ENCODE results near the gene EN1.

The EN1 gene

DNA sequence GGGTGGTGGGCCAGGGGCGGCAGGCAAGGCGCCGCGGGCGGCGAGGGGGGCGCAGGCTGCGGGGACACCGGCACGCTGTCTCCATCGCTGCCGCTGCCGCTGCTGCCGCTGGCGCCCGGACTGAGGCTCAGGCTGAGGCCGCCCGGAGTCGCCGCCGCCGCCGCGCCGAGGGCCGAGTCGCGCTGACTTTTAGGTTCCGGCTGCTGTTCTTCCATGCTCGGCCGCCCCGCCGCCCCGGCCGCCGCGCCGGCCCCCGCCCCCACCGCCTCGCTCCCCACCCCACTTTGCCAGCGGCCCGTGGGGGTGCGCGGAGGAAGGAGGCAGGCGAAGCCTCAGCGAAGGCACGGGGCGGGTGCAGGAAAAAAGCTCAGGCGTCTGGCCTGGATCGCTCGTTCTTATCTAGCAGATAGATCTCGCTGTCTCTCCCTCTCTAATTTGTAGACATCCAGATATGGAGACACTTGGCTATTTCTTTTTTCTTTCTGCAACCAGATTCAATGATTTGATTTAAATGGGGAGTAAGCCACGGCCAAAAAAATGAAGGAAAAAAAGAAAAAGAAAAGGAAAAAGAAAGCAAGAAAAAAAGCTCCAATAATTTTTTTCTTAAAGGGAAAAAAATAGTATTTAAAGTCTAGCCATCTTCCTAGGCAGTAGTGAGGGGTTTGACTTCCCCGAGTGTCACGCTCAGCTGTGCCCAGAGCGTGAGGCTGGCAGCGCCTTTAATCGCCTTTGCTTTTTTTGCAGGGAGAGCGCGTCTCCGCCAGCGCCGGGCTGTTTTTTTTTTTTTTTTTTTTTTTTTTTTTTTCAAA lies at the start of gene EN1:
Gene EN1, minus strand, starts transcription at position 696 of the 809 bp plus-strand sequence. Its CDS starts 481 bp downstream, at position 215.
- DNase-seq (ENCODE audit: low spot score), result no peak

DNA sequence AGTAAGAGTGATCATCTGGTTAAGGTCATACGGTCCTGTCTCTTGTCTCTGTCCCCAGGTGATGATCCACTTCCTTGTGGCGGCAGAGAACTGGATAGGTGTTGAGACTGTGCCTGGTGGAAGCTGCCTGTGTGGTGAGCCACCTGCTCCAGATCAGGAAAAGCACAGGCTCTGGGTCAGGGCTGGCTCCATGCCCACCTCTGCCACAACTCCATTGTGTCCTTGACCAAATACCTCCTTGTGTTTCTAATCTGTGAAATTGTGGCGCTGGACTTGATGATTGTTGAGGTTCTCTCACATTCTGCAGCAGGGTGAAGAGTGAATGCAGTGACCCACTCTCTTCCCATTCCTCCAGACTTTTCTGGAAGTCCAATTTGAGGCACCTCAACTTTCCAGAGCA lies 45.7 kb upstream of the EN1 start:
- DNase-seq (ENCODE audit: low spot score), result no peak

DNA sequence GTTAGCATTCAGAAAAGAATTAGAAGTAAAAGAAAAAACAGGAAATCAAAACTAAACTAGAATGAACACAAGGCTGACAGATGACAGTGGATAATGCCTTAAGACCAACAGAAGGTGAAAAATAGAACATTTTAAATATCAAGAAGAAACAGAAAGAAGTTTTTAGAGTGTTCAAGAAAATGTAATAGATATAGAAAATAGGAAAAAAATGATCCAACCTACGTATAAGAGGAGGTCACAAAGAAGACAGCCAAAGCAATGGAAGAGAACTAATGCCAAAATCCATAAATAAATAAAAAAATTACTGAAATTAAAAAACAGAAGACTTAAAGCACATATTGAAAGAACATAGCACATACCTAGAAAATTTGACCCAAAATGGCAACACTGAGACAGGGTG lies 42.5 kb upstream of the EN1 start:
- no peak for DNase-seq (ENCODE audit: low spot score)

DNA sequence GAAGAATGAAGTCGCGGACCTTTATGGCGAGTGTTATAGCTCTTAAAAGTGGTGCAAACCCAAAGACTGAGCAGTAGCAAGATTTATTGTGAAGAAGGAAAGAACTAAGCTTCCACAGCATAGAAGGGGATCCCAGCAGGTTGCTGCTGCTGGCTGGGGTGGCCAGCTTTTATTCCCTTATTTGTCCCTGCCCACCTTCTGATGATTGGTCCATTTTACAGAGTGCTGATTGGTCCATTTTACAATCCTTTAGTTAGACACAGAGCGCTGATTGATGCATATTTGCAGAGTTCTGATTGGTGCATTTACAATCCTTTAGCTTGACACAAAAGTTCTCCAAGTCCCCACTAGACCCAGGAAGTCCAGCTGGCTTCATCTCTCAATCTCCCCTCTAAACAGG lies 36.3 kb upstream of the EN1 start:
- no peak for DNase-seq (ENCODE audit: low spot score)

DNA sequence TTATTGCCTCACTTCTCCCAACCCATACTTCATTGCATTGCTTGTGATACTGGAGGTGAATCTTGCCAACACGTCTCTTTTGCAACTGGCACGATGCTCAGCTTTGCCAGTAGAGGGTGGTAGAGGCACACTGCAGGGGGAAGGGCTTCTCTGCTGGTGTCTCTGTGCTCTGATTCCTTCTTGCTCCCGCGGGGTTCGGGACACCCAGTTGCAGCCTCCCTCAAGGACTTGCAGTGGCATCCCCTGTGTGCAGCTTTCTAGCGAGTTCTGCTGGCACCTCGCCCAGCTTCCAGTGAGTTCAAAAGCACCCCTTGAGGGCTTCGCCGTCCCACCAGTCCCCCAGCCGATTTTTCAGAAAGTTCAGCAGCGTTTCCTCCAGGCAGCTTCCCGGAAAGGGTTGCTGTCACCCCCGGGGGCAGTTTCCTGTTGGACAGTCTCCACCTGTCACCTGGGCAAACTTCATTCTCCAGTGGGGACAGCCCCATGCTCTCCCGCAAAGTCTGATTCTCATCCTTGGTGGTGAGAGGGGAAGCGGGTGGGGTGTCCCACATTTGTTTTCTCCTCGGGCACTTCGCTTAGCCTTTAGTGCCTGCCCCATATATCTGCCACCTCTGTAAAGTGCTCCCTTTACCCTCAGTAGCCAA lies 35.4 kb upstream of the EN1 start:
- DNase-seq (ENCODE audit: low spot score), result peak; percentile 74

DNA sequence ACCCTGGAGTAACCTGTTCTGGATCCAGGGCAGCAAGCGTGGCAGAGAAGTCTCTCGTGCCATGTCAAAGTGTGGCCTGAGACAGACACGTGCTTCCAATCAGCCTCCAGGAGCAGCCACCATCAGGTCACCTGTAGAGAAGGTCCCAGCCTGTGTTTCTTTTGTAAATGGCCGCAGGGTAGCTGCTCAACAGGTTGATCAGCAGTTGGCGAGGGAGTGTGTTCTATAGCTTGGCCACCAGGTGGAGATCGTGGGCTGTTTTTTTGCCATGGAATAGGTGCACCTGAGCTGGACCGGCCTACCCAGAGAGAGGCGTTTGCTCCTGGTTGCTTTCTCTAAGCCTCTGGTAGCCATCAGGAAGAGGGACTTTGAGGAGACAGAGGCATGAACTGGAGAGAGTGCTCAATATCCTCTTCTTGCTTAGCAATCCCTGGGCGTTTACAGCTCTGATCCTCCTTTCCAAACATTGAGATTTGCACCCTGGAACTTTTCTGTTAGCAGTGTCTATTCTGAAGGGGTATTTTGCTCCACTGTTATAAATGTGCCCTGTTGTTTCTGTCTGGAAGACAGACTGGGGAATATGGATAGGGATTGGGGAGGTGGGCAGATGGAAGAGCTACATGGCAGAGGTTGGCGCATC lies 34.2 kb upstream of the EN1 start:
- peak; percentile 79 for DNase-seq (ENCODE audit: low spot score)

DNA sequence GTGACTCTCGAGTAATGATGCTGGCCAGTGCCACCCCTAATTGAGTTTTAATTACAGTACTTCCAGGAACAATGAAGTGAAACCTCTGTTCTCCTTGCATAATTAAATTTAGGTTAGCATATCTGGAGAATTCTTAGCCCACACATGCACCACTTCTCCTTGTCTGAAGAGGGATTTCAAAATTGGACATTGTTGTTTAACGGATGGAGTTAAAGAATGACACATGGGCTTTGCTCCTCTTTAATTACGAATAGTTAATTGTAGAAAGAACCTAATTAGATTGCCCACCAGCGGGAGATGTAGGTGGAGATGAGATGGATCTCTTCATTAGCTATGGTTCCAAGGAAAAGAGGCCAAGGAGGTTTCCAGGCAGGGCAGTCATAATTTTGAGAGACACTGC lies 33.1 kb upstream of the EN1 start:
- no peak for DNase-seq (ENCODE audit: low spot score)

DNA sequence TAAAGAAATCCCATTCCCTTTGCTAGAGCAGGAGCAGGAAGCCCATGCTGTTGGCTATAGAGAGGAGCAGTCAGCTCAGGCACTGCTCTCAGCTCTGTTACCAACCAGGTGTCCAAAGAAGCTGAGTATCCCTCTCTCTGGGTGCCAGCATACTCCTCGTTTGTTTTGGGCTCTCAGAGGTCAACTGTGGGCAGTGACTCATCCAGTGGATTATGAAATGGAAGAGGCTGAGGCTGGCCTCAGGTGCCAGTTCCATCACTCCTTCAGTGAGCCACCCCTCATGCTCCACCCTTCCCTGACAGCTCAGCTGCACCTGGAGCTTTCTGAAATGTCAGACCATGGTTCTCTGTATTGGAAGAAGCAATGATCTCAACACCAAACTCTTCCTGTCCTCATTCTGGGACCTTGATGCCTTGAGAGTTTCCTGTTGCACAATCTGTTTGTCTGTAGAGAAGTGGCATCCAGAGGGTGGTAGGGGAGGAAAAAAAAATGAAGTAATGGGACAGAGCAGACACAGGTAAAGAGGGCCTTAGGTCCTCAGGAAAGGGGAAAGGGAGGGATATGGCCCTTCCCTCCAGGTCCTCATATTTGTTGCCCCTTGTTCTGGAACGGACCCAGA lies 31.2 kb upstream of the EN1 start:
- no peak for DNase-seq (ENCODE audit: low spot score)

DNA sequence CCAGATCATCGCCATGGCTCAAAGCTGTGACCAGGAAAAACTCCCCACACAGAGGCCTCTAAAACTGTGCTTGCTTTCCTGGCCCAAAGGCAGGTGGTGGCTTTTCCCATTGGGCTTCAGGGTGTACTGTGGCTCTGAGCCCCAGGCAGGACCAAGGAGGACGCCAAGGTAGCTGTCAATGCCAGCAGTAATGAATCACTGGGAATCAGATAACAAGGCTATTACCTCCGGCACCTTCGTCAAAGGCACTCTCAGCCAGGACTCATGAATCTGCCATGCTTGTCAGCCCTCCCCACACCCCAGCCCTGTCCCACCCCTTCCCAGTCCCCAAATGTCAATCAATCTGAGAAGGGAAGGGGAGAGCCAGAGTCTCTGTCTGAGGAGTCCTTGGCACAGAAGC lies 27.9 kb upstream of the EN1 start:
- DNase-seq (ENCODE audit: low spot score), result no peak

DNA sequence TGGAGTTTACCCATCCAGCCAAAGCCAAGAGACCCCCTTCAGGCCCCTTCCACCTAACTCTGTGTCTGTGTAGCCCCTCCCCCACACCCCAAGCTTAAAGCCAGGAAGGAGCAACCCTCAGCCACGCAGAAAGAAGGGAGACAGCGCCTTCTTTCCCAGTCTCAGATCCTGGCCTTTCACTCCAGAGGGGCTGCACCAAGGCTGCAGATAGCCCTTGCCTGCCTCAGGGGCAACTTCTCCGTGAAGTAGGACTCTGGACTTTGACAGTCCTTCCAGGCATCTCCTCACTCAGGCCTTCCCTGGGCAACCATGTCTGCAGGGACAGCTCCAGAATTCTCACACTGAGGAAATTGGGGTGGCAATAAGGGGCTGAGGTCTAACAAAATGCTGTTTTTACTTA lies 26.9 kb upstream of the EN1 start:
- no peak for DNase-seq (ENCODE audit: low spot score)

DNA sequence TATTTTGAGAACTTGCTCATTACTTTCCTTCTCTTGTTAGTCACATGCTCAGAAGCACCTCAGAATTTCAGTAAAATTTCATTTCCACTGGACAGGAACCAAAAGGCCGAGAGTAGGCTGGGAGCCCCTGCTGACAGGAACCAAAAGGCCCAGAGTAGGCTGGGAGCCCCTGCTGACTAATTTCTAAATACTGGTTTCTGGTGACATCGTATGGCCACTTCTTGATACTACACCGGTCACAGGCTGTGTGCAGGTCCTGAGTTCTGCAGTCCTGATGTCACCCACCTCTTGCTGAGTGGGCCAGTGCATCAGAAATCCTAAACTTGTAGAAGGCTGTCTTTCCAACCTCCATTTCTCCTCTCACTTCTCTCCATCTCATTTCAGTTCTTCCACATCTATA lies 17.7 kb upstream of the EN1 start:
- DNase-seq (ENCODE audit: low spot score), result no peak

DNA sequence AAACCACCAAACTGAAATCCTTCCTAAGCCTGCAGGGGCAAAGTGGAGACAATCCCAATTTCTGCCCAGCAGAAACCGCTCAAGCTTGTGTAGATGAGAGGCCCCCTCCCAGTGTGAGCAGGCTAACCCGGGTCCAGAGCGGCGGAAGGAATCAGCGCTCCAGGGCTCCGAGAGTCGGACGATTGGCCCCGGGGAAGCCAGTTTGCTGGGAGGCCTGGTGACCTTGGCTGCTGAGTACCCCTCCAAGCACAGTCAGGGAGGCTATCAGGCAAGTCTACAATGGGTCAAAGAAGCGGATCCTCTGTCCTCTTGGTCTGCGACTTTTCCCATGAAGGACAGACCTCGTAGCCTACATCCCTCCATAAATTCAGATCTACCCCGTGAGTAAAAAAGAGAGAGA lies 16.8 kb upstream of the EN1 start:
- no peak for DNase-seq (ENCODE audit: low spot score)

DNA sequence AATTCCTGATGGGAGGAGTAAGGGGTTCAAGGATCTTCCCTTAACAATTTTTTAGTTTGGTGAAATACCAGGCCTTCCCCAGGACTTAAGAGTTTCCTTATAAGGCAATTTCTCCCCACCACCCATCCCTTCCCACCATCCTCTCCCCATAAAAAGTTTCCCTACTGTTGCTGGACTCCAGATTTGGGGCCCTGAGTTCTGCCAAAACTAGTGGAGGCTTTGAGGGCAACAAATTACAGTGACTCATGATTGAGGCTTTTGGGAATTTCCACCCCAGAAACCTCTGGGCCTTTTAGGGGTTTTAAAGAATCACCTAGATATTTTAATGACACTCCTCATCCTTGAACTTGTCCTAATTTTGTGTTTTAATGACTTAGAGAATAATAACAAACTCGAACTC lies 14.3 kb upstream of the EN1 start:
- no peak for DNase-seq (ENCODE audit: low spot score)

DNA sequence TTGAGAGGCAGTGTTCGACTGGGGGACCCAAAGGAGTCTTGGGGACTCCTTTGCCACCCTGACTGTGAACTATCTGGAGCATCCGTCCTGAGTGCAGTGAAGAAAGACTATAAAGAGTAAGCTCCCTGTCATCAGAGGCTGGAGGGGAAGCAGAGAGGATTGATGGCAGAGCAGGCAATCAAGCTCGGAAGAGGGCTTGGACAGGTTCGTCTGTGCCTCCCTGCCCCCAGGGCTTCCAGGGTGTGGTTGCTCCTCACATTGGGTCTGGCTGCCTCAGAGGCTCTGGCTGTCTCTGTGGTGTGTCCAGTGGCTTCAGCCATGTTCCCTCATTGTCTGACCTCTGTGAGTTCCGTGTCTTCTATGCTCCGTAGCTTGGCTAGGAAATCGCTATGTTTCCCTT lies 13.8 kb upstream of the EN1 start:
- no peak for DNase-seq (ENCODE audit: low spot score)

DNA sequence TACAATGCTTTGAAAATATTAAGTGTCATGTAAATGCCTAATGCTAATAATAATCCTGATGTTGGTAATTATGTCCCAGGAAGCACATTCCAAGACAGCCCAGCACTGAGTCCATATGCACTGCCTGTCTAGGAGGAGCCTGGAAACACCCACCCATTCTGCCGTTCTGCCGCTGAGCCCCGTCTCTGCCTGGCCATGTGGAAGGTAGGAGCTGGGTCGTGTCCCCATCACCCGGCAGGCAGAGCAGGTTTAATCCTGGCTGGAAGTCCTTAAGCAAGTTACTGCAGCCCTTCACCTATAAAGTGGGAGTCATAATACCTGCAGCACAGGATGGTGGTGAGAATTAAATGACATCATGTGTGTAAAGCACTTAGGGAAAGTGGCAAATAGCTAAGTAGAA lies 13.1 kb upstream of the EN1 start:
- no peak for DNase-seq (ENCODE audit: low spot score)

DNA sequence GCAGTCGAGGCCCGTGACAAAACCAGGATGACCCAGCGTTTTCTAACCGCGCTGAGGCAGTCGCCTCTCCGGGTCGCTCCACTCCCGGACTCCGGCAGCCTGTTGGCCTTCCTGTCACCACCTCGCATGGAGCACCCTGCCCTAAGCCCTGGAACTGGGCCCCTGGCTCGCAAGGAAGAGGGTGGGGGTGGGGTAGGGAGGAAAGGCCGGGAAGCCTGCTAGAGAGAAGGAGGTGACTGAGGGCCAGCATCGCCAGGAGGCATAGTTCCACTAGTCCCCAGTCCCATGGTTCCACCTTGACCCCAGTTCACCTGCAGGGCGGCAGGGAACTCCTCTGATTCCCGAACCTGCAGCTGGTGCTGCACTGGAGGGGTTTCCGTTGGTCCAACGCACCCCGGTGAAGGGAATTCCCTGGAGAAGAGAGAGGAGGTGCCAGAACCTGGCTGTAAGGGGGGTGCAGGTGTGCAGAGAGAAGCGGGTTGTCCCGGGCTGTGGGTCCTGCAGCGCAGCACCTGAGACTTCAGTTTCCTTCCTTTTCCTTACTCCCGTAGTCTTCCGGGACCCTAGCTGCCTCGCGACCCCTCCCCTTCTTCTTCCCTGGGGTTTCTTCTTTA lies 11.8 kb upstream of the EN1 start:
- no peak for DNase-seq (ENCODE audit: low spot score)

DNA sequence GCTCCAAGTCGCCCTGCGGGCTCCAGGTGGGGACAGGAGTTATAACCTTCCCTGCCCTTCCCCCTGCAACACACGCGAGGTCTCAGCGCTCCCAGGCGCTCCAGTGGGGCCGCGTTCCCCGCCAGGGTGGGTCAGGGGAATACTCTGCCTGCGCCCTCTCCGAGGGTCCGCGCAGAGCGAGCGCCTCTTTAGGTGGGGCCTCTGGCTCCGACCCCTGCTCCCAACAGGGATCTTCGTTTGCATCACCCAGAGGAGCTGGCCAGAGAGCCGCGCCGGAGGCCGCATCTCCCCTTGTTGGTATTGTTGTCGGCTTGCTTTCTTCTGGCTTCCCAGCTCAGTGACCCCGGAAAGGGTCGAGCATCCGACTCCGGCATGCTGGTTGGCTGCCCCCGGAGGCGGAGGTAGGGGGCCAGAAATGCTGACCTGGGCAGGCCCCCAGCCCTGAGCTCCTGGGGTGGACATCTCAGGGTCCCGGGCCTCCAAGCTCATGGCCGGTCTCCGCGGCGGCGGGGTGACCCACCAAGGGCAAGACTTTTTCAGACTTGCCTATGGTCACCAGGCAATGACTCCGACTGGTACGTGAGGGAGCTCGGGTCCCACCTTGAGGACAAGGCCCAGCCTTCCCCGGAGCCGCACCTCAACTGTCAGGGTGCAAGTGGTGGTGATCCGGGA lies 11.2 kb upstream of the EN1 start:
- no peak for DNase-seq (ENCODE audit: low spot score)

DNA sequence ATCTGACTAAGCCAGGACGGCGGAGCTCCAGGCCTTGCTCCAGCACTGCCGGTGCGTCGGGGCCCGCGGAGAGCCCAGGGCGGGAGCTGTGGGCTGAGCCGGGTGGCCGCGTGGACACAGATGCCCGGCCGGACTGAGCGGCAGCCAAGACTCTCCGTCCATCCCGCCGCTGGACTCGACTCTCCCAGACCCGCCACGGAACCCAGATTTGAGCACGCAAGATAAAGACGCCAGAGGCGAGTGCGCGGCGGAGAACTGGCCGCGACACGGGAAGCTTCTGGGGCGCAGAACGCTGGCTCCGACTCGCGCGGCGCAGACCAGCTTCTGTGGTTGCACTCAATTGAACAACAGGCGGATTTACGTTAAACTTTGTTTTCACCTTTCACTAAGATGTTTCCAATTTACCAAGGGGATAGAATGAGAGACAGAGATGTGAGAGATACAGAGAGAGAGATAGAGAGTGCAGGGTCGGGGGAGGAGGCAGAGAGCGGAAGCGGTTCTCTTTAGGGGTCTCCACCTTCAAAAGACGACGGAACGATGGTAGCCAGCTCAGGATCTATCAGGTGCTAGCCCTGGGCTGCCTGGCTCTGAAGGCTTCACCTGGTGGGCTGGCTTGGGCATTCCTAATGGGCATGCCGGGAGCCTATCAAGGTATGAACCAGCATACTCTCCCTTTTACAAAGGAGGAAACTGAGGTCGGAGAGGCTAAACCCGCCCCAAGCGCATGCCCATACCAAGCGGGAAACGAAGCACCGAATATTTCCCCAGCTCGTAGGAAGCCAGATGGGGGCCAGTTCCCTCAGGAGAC lies 10.4 kb upstream of the EN1 start:
- no peak for DNase-seq (ENCODE audit: low spot score)

DNA sequence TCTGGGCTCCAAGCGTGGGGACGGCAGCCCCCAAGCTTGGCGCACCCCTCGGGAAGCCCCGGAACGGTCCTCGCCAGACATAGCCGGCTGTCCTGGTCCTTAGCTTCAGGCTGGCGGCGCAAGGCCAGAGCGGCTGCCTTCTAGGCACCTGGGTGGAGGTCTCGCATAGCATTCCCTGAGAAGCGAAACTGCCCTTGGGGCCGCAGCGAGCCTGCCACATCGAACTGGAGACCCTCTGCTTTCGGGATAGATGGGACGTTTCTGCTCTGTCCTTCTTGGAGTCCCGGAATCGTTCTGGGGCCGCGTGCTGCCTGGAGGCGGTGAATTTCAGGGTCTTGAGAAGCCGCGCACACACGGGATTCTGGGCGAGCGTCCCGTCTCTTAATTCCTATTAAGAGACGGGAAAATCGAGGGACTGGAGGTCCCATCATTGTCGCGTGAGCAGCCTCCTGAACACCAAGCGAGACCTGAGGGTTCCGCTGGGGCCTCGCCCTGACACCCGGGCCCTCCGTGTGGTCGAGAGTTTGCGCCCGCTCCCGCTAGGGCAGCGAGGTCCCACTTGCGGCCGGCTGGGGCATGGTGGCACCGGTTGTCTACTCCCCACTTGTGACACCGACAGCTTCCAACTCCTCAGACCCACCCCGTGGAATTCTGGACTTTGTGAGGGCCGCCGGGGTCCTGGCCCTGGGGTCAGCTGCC lies 9.7 kb upstream of the EN1 start:
- peak; percentile 33 for DNase-seq (ENCODE audit: low spot score)

DNA sequence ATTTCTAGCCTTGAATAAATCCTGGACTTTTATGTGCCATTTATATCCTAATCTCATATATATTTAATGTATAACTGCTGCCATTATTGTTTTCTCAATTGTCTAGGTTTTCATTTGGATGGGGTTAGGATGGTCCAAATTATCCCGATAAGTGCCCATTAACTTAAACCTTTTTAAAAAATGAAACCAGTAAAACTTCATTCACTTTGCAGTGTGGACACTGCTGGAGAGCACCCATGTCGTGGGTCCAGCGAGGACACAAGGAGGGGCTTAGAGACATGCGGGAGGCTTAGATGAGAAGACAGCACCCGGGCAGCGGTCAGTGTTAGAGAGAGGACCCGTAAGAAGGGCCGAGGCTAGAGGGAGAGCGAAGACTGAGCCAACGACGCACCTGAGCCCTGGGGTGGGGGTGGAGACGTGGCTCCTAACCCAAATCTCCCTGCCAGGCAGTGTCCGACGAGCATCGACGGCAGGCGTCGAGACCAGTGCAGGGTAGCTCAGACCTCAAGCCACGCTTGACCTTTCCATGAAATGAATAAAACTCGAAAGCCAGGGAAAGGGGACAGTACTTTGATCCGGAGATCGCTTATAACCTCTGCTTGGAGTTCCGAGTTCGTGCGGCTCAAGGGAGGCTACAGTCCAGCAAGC lies 9.0 kb upstream of the EN1 start:
- DNase-seq (ENCODE audit: low spot score), result no peak
